Left cardiac atrium (tissue), 4 donors: Measurements from ENCODE around the gene ADGRV1. TPM values are rescaled to one million over a fixed set of nuclear protein-coding genes. Genes with fewer than 3 reads are reported as not detected.
"Not testable (repeated sequence)": the region's sequence is repeated elsewhere in the genome, so short reads cannot be mapped to it uniquely, and the experiment has no call there.

Experiments used
- ATAC-seq, 2 donors: fragments of 200-7000 bp; cut with Tn5 transposase; one replicate each; pipeline ENCODE4 v1.9.1; 2020; ENCODE audit warnings: mild to moderate bottlenecking in 2 of 2, moderate library complexity in 2 of 2
- DNase-seq: peaks from one replicate; pipeline ENCODE4 v3.0.0-alpha.2; 2020
- intact Hi-C, 2 donors: fragments of 100-400 bp; cut with DNase I; formaldehyde crosslinking; loops; one replicate each; pipeline versions ENCODE4 v1.14.1 to v1.15.1; 2022 to 2023
- total RNA-seq, 2 donors: library from RNA; stranded (reverse); fragmentation: NEBNext Ultra II Directional; extraction: Animal tissue kit (Norgen Biotek cat#: 25700); gene quantifications; one replicate each; pipeline ENCODE4 v1.2.1, GENCODE V29; 2021
- donor health status: DM: no; HTN: yes; CAD: no.
- donor health status: DM: no; HTN: yes; CAD: no; lungs with severe emphysema.
- donor health status: DM: yes; HTN: yes; CAD: no.
- donor health status: Dilated cardiomyopathy.

Gene ADGRV1
- total RNA-seq, 2 donors from 2014 or later, result 0.32 to 0.60 TPM

- ATAC-seq, result no peak
- no peak for DNase-seq
- intact Hi-C loops, result no loop called here
Observed at GRCh38 chr5:90637731-90638130, 79.1 kb downstream of the ADGRV1 start.

- intact Hi-C loops, result no loop called here
- DNase-seq (no peak), ATAC-seq (no peak)
Observed at GRCh38 chr5:90638878-90639277, 80.3 kb downstream of the ADGRV1 start.

GRCh38 chr5:90640484-90641059 lies 82.0 kb downstream of the ADGRV1 start:
- no peak for ATAC-seq
- intact Hi-C loops, result no loop called here

GRCh38 chr5:90641528-90641927 lies 82.9 kb downstream of the ADGRV1 start:
- ATAC-seq, result no peak
- intact Hi-C loops, result no loop called here
- no peak for DNase-seq

More at GRCh38 chr5:90640484-90641059, 82.0 kb downstream of the ADGRV1 start:
- no peak for DNase-seq

GRCh38 chr5:90642706-90643229 lies 84.2 kb downstream of the ADGRV1 start:
- ATAC-seq (no peak), DNase-seq (no peak)
- intact Hi-C loops, result no loop called here

- ATAC-seq (peak; percentile 53 to 85), DNase-seq (no peak)
Observed at GRCh38 chr5:90644132-90644531, 85.5 kb downstream of the ADGRV1 start.

GRCh38 chr5:90645024-90645610 lies 86.5 kb downstream of the ADGRV1 start:
- DNase-seq, result no peak
- intact Hi-C loops, result no loop called here
- peak in 1 of 2 donors; percentile 87 for ATAC-seq

More at GRCh38 chr5:90644132-90644531, 85.5 kb downstream of the ADGRV1 start:
- intact Hi-C loops, result no loop called here

- ATAC-seq (no peak), DNase-seq (no peak)
- intact Hi-C loops, result no loop called here
Observed at GRCh38 chr5:90650767-90651166, 92.2 kb downstream of the ADGRV1 start.

- DNase-seq (no peak), ATAC-seq (no peak)
Observed at GRCh38 chr5:90654215-90654614, 95.6 kb downstream of the ADGRV1 start.

GRCh38 chr5:90655423-90655822 lies 96.8 kb downstream of the ADGRV1 start:
- DNase-seq (no peak), ATAC-seq (no peak)

More at GRCh38 chr5:90654215-90654614, 95.6 kb downstream of the ADGRV1 start:
- intact Hi-C loops, result no loop called here

GRCh38 chr5:90657030-90657429 lies 98.4 kb downstream of the ADGRV1 start:
- DNase-seq, result no peak
- no peak for ATAC-seq
- intact Hi-C loops, result no loop called here

More at GRCh38 chr5:90655423-90655822, 96.8 kb downstream of the ADGRV1 start:
- intact Hi-C loops, result no loop called here

- no peak for DNase-seq
- intact Hi-C loops, result no loop called here
- no peak for ATAC-seq
Observed at GRCh38 chr5:90657788-90658187, 99.2 kb downstream of the ADGRV1 start.

- ATAC-seq (no peak), DNase-seq (no peak)
- intact Hi-C loops, result no loop called here
Observed at GRCh38 chr5:90658620-90659019, 100.0 kb downstream of the ADGRV1 start.

GRCh38 chr5:90668079-90668565 lies 109.5 kb downstream of the ADGRV1 start:
- intact Hi-C loops, ATAC-seq, DNase-seq: not testable (repeated sequence)

GRCh38 chr5:90675222-90675621 lies 116.6 kb downstream of the ADGRV1 start:
- ATAC-seq (no peak), DNase-seq (no peak)
- intact Hi-C loops, result no loop called here

GRCh38 chr5:90680921-90681563 lies 122.4 kb downstream of the ADGRV1 start:
- intact Hi-C loops, result no loop called here
- DNase-seq (no peak), ATAC-seq (no peak)

GRCh38 chr5:90682278-90682677 lies 123.7 kb downstream of the ADGRV1 start:
- intact Hi-C loops, result no loop called here
- no peak for DNase-seq
- ATAC-seq, result no peak

- ATAC-seq (no peak), DNase-seq (no peak)
- intact Hi-C loops, result no loop called here
Observed at GRCh38 chr5:90685425-90686022, 126.9 kb downstream of the ADGRV1 start.

- ATAC-seq, DNase-seq, intact Hi-C loops: not testable (repeated sequence)
Observed at GRCh38 chr5:90686363-90686762, 127.8 kb downstream of the ADGRV1 start.

- ATAC-seq, result not testable (repeated sequence)
Observed at GRCh38 chr5:90687458-90687857, 128.9 kb downstream of the ADGRV1 start.

More at GRCh38 chr5:90687458-90687857, 128.9 kb downstream of the ADGRV1 start:
- intact Hi-C loops, DNase-seq: not testable (repeated sequence)
